GM18951 (cell line): ENCODE results near the gene RELB.

ENCODE experiments used
- POLR2A ChIP-seq: IDR thresholded peaks from 4 replicates; pipeline ENCODE4 v1.6.1; 2011; ENCODE audit warnings: mild to moderate bottlenecking; ENCODE audit not compliant: insufficient read length, insufficient read depth; ENCODE audit errors: extremely low read depth
- in situ Hi-C: fragments of 300-500 bp; cut with MboI; formaldehyde crosslinking; loops from one replicate; pipeline ENCODE4 v1.12.0; 2022; ENCODE audit warnings: low sequenced_read_pairs, mixed read lengths, inconsistent platforms; ENCODE audit not compliant: unreplicated experiment

The RELB gene

GRCh38 chr19:45078390-45079062 is 77.3 kb downstream of the RELB start:
- in situ Hi-C loops = no loop called here
- no peak for TF ChIP-seq POLR2A

- in situ Hi-C loops = no loop called here
- peak; percentile 71 for TF ChIP-seq POLR2A
Observed at GRCh38 chr19:45079063-45079910, 78.0 kb downstream of the RELB start, which contains the start of gene GEMIN7. TSS of gene GEMIN7 (plus strand) at chr19:45079260. CDS start at chr19:45090115, 10,855 bp downstream.

- in situ Hi-C loops = no loop called here
- no peak for TF ChIP-seq POLR2A
Observed at GRCh38 chr19:45079911-45080370, 78.7 kb downstream of the RELB start.

- in situ Hi-C loops = no loop called here
- no peak for TF ChIP-seq POLR2A
Observed at GRCh38 chr19:45082170-45082569, 80.9 kb downstream of the RELB start.

- TF ChIP-seq POLR2A = no peak
Observed at GRCh38 chr19:45086480-45086879, 85.2 kb downstream of the RELB start.

GRCh38 chr19:45087531-45087930 is 86.3 kb downstream of the RELB start:
- no peak for TF ChIP-seq POLR2A
- in situ Hi-C loops = no loop called here

More at GRCh38 chr19:45086480-45086879, 85.2 kb downstream of the RELB start:
- in situ Hi-C loops = no loop called here
